Ishikawa (cell line): ENCODE data around the gene CRMP1.
A peak's percentile ranks its signal among the peaks of the same experiment; 100 is the strongest.

Experiments
- CEBPB ChIP-seq: IDR thresholded peaks from 2 replicates; pipeline ENCODE4 v1.6.1; 2012
- CREB1 ChIP-seq: IDR thresholded peaks from 2 replicates; pipeline ENCODE4 v1.6.1; 2012; ENCODE audit warnings: low read depth
- EGR1 ChIP-seq: IDR thresholded peaks from 2 replicates; pipeline ENCODE4 v1.6.1; 2012
- EP300 ChIP-seq: IDR thresholded peaks from 2 replicates; pipeline ENCODE4 v1.6.1; 2012; ENCODE audit warnings: borderline replicate concordance
- FOXM1 ChIP-seq: IDR thresholded peaks from 2 replicates; pipeline ENCODE4 v1.6.1; 2012; ENCODE audit warnings: low read depth, borderline replicate concordance
- MAX ChIP-seq: IDR thresholded peaks from 2 replicates; pipeline ENCODE4 v1.6.1; 2012
- NFIC ChIP-seq: IDR thresholded peaks from 2 replicates; pipeline ENCODE4 v1.6.1; 2012
- RAD21 ChIP-seq: IDR thresholded peaks from 2 replicates; pipeline ENCODE4 v1.6.1; 2012; ENCODE audit warnings: low read depth
- REST ChIP-seq: IDR thresholded peaks from 2 replicates; pipeline ENCODE4 v1.6.1; 2012; ENCODE audit warnings: low read depth, mild to moderate bottlenecking
- TAF1 ChIP-seq: IDR thresholded peaks from 2 replicates; pipeline ENCODE4 v1.6.1; 2012; ENCODE audit warnings: low read depth, mild to moderate bottlenecking
- TCF12 ChIP-seq: IDR thresholded peaks from 2 replicates; pipeline ENCODE4 v1.6.1; 2012; ENCODE audit warnings: low read depth
- TEAD4 ChIP-seq: IDR thresholded peaks from 2 replicates; pipeline ENCODE4 v1.6.1; 2012
- USF1 ChIP-seq: IDR thresholded peaks from 2 replicates; pipeline ENCODE4 v1.6.1; 2012
- YY1 ChIP-seq: IDR thresholded peaks from 2 replicates; pipeline ENCODE4 v1.6.1; 2012; ENCODE audit warnings: low read depth
- ZBTB7A ChIP-seq: IDR thresholded peaks from 2 replicates; pipeline ENCODE4 v1.6.1; 2012; ENCODE audit warnings: low read depth

The CRMP1 gene

GRCh38 chr4:5823542-5824211, 69.2 kb downstream of the CRMP1 start:
- no peak for TF ChIP-seq USF1
- TF ChIP-seq NFIC, result no peak
- TF ChIP-seq RAD21, result no peak
- no peak for TF ChIP-seq TEAD4
- no peak for TF ChIP-seq FOXM1
- TF ChIP-seq ZBTB7A, result no peak
- no peak for TF ChIP-seq TAF1
- TF ChIP-seq CREB1, result no peak
- TF ChIP-seq TCF12, result no peak
- no peak for TF ChIP-seq YY1
- TF ChIP-seq MAX, result no peak
- TF ChIP-seq EP300, result no peak
- TF ChIP-seq REST, result no peak
- TF ChIP-seq EGR1, result no peak
- no peak for TF ChIP-seq CEBPB

- TF ChIP-seq YY1 (no peak), ZBTB7A (no peak), USF1 (no peak), EGR1 (no peak), CEBPB (no peak), TAF1 (no peak), TEAD4 (no peak), CREB1 (no peak), FOXM1 (no peak), NFIC (no peak)
Observed at GRCh38 chr4:5822619-5823018, 70.3 kb downstream of the CRMP1 start.

- TF ChIP-seq RAD21 (peak; percentile 20; the same call in 1 of the 2 replicates), EP300 (no peak)
Observed at GRCh38 chr4:5821665-5822358, 71.1 kb downstream of the CRMP1 start.

GRCh38 chr4:5816851-5817375, 76.0 kb downstream of the CRMP1 start:
- TF ChIP-seq CREB1, result no peak
- no peak for TF ChIP-seq EP300
- no peak for TF ChIP-seq TCF12
- TF ChIP-seq EGR1, result no peak
- TF ChIP-seq RAD21, result no peak
- no peak for TF ChIP-seq MAX
- no peak for TF ChIP-seq REST
- no peak for TF ChIP-seq NFIC
- TF ChIP-seq FOXM1, result no peak
- no peak for TF ChIP-seq CEBPB
- no peak for TF ChIP-seq TEAD4
- TF ChIP-seq ZBTB7A, result no peak
- TF ChIP-seq USF1, result no peak
- no peak for TF ChIP-seq YY1
- no peak for TF ChIP-seq TAF1

- TF ChIP-seq EP300 (no peak), TEAD4 (no peak)
Observed at GRCh38 chr4:5816101-5816500, 76.8 kb downstream of the CRMP1 start.
